Activated naive CD8-positive, alpha-beta T cell treated with anti-CD3 and anti-CD28 coated beads, Interleukin-2, amount 10 ng/mL, durations not matched to agents 7 days and 5 days (primary cell): ENCODE data around the gene PHF20. TPM values are rescaled to one million over a fixed set of nuclear protein-coding genes. Genes with fewer than 3 reads are reported as not detected.
A peak's percentile ranks its signal among the peaks of the same experiment; 100 is the strongest.
"Not testable (repeated sequence)": the region's sequence is repeated elsewhere in the genome, so short reads cannot be mapped to it uniquely, and the experiment has no call there.

Source experiments
- ATAC-seq: fragments of 150-1000 bp; cut with Tn5 transposase; one replicate; pipeline ENCODE4 v1.10.0; 2021; ENCODE audit warnings: low read depth, moderate library complexity
- POLR2A ChIA-PET: fragments of 350-600 bp; sonication (Branson Sonifier 250); formaldehyde crosslinking; loops from one replicate; lab custom pipeline; 2021; ENCODE audit warnings: antibody characterized with exemption; lab: Charles Lee
- DNase-seq: peaks from one replicate; pipeline ENCODE4 v3.0.0; 2021
- H3K27ac Mint-ChIP-seq: one replicate; pipeline ENCODE4 v1.8.0; 2022; ENCODE audit warnings: mild to moderate bottlenecking, mixed read lengths
- H3K27me3 Mint-ChIP-seq: one replicate; pipeline ENCODE4 v1.8.0; 2022; ENCODE audit warnings: mild to moderate bottlenecking, moderate library complexity, mixed read lengths
- H3K36me3 Mint-ChIP-seq: one replicate; pipeline ENCODE4 v1.8.0; 2021; ENCODE audit warnings: mild to moderate bottlenecking, mixed read lengths
- H3K4me1 Mint-ChIP-seq: one replicate; pipeline ENCODE4 v1.8.0; 2021; ENCODE audit warnings: mixed read lengths
- H3K4me3 Mint-ChIP-seq: one replicate; pipeline ENCODE4 v1.8.0; 2022; ENCODE audit warnings: mild to moderate bottlenecking, moderate library complexity, mixed read lengths
- H3K9me3 Mint-ChIP-seq: one replicate; pipeline ENCODE4 v1.8.0; 2021; ENCODE audit warnings: mixed read lengths
- total RNA-seq, 2 experiments: library from RNA; stranded (reverse); gene quantifications; one replicate each; pipeline ENCODE4 v1.2.3, GENCODE V29; 2021

Gene PHF20
- total RNA-seq, 2 experiments from 2014 or later, result 61.9 to 69.4 TPM

GRCh38 chr20:35771367-35771688, 487 bp upstream of the PHF20 start:
- Mint-ChIP-seq H3K4me3 (peak overlapping the region; percentile 74), H3K4me1 (peaks cover 50% of the 10 kb centered on the region), H3K9me3 (peaks cover 3% of the 10 kb centered on the region), H3K36me3 (peaks cover 18% of the 10 kb centered on the region), H3K27ac (peak overlapping the region; percentile 95), H3K27me3 (no peaks in the 10 kb centered on the region)
- DNase-seq, result no peak
- POLR2A ChIA-PET, result interaction anchor here (0.6 to 11.9 kb wide), 7 partner anchors 24 to 941 kb away, joined by 3 to 437 read pairs (median 3); partner anchors contain the start of genes RBM39 and SCAND1
- ATAC-seq, result no peak

GRCh38 chr20:35772563-35773058, 796 bp downstream of the PHF20 start:
- H3K4me1 Mint-ChIP-seq, result peaks cover 60% of the 10 kb centered on the region
- peaks cover 3% of the 10 kb centered on the region for H3K9me3 Mint-ChIP-seq
- peaks cover 27% of the 10 kb centered on the region for H3K36me3 Mint-ChIP-seq
- DNase-seq (no peak), ATAC-seq (no peak)
- peak overlapping the region; percentile 90 for H3K4me3 Mint-ChIP-seq
- POLR2A ChIA-PET, result interaction anchor here (0.6 to 11.9 kb wide), 7 partner anchors 10 to 181 kb away, joined by 3 to 437 read pairs (median 3); partner anchors contain the start of genes RBM39 and SCAND1
- H3K27ac Mint-ChIP-seq, result peak overlapping the region; percentile 88
- no peaks in the 10 kb centered on the region for H3K27me3 Mint-ChIP-seq

- peak overlapping the region; percentile 88 for H3K27ac Mint-ChIP-seq
- peaks cover 54% of the 10 kb centered on the region for H3K4me1 Mint-ChIP-seq
- ATAC-seq, result no peak
- no peaks in the 10 kb centered on the region for H3K27me3 Mint-ChIP-seq
- DNase-seq, result peak; percentile 37
- H3K9me3 Mint-ChIP-seq, result peaks cover 3% of the 10 kb centered on the region
- peak overlapping the region; percentile 90 for H3K4me3 Mint-ChIP-seq
- H3K36me3 Mint-ChIP-seq, result peaks cover 25% of the 10 kb centered on the region
- POLR2A ChIA-PET, result interaction anchor here (11.9 kb wide), 1 partner anchor 32 kb away, joined by 437 read pairs; the partner anchor contains the start of gene RBM39
These were observed 1.4 kb downstream of the PHF20 start for GRCh38 chr20:35773154-35773751.

GRCh38 chr20:35774391-35774790, 2.6 kb downstream of the PHF20 start:
- peaks cover 45% of the 10 kb centered on the region for H3K4me1 Mint-ChIP-seq
- H3K27ac Mint-ChIP-seq, result peak overlapping the region; percentile 6

DNA sequence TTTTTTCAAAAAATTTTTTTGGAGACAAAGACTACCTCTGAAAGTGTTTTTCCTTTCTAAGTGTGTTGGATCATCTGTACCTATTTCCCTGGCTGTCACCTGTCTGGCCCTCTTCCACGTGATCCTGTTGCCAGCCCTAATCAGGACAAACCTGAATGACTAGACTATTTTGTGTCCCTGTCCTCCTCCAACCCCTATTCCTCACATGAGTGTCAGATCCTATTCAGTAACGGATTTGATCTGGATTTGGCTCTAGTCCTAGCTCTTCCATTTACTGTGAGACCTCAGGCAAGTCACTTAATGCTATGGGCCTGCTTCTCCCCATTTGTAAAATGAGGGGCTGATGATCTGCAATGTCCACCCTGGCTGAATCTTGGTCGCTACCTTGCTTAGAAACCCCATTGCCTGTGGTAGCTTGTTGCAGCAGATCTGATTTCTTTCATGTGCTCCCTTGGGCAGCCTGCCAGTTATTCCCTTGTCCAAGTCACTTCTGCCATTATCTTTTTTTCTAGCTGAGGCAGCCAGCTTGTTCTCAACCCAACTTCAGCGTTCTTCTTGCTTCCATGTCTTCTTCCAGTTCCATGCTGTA, 4.8 kb downstream of the PHF20 start:
- Mint-ChIP-seq H3K36me3 (peaks cover 35% of the 10 kb centered on the region), H3K9me3 (peaks cover 1% of the 10 kb centered on the region), H3K27ac (peak overlapping the region; percentile 70), H3K27me3 (no peaks in the 10 kb centered on the region), H3K4me3 (no peak overlapping the region), H3K4me1 (peaks cover 40% of the 10 kb centered on the region)
- POLR2A ChIA-PET, result interaction anchor here (2.9 kb wide), 1 partner anchor 34 kb away, joined by 14 read pairs; the partner anchor contains the start of gene RBM39
- DNase-seq (no peak), ATAC-seq (no peak)

More at GRCh38 chr20:35774391-35774790, 2.6 kb downstream of the PHF20 start:
- peaks cover 3% of the 10 kb centered on the region for H3K9me3 Mint-ChIP-seq
- ATAC-seq, result no peak
- peak overlapping the region; percentile 90 for H3K4me3 Mint-ChIP-seq
- POLR2A ChIA-PET, result interaction anchor here (0.6 to 2.9 kb wide), 2 partner anchors 32 to 49 kb away, joined by 3 to 14 read pairs; partner anchors contain the start of gene RBM39
- peaks cover 31% of the 10 kb centered on the region for H3K36me3 Mint-ChIP-seq
- DNase-seq, result no peak
- no peaks in the 10 kb centered on the region for H3K27me3 Mint-ChIP-seq

GRCh38 chr20:35783811-35784210, 12.0 kb downstream of the PHF20 start:
- H3K9me3 Mint-ChIP-seq, ATAC-seq, H3K27me3 Mint-ChIP-seq, POLR2A ChIA-PET, H3K4me1 Mint-ChIP-seq, DNase-seq, H3K4me3 Mint-ChIP-seq, H3K27ac Mint-ChIP-seq: not testable (repeated sequence)
- H3K36me3 Mint-ChIP-seq, result peaks cover 16% of the 10 kb centered on the region

- POLR2A ChIA-PET, H3K4me1 Mint-ChIP-seq, ATAC-seq, H3K27me3 Mint-ChIP-seq, H3K4me3 Mint-ChIP-seq, H3K27ac Mint-ChIP-seq, DNase-seq, H3K9me3 Mint-ChIP-seq, H3K36me3 Mint-ChIP-seq: not testable (repeated sequence)
These were observed 13.7 kb downstream of the PHF20 start for GRCh38 chr20:35785541-35785940.

GRCh38 chr20:35788796-35789195, 17.0 kb downstream of the PHF20 start:
- DNase-seq (no peak), ATAC-seq (no peak)
- peaks cover 4% of the 10 kb centered on the region for H3K4me1 Mint-ChIP-seq
- no peaks in the 10 kb centered on the region for H3K9me3 Mint-ChIP-seq
- H3K4me3 Mint-ChIP-seq, result no peak overlapping the region
- POLR2A ChIA-PET, result no interaction called here
- H3K27me3 Mint-ChIP-seq, result no peaks in the 10 kb centered on the region
- peaks cover 10% of the 10 kb centered on the region for H3K36me3 Mint-ChIP-seq
- H3K27ac Mint-ChIP-seq, result no peak overlapping the region

GRCh38 chr20:35791097-35791496, 19.3 kb downstream of the PHF20 start:
- Mint-ChIP-seq H3K9me3 (no peaks in the 10 kb centered on the region), H3K27ac (no peak overlapping the region), H3K4me1 (peaks cover 4% of the 10 kb centered on the region), H3K36me3 (peaks cover 15% of the 10 kb centered on the region), H3K27me3 (no peaks in the 10 kb centered on the region), H3K4me3 (no peak overlapping the region)
- ATAC-seq (no peak), DNase-seq (no peak)
- POLR2A ChIA-PET, result no interaction called here

GRCh38 chr20:35791821-35792220, 20.0 kb downstream of the PHF20 start:
- Mint-ChIP-seq H3K36me3 (peaks cover 14% of the 10 kb centered on the region), H3K27ac (peak overlapping the region; percentile 50), H3K9me3 (no peaks in the 10 kb centered on the region), H3K27me3 (no peaks in the 10 kb centered on the region), H3K4me1 (peaks cover 11% of the 10 kb centered on the region), H3K4me3 (no peak overlapping the region)
- POLR2A ChIA-PET, result no interaction called here
- no peak for ATAC-seq
- no peak for DNase-seq

DNA sequence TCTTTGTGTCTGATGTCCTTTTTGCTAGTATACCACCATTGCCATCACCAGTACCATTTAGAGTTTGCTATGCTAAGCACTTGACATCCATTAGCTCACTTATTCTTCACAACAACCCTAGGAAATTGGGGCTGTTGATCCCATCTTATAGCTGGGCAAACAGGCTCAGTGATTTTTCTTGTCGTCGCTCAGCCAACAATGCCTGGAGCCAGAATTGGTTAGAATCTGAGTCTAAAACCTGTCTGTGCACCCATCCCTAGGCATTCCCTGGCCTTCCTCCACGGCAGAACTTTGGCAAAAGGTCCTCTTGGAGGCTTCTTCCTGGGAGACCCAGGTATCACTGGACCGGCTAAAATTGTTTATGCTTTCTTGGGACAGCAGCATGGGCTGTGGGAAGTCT, 20.9 kb downstream of the PHF20 start:
- POLR2A ChIA-PET, result interaction anchor here (0.7 kb wide), 1 partner anchor 11 kb away, joined by 3 read pairs; no protein-coding TSS in a partner anchor
- DNase-seq, result no peak
- Mint-ChIP-seq H3K27ac (no peak overlapping the region), H3K4me3 (no peak overlapping the region), H3K4me1 (peaks cover 11% of the 10 kb centered on the region), H3K36me3 (peaks cover 14% of the 10 kb centered on the region), H3K27me3 (no peaks in the 10 kb centered on the region), H3K9me3 (no peaks in the 10 kb centered on the region)
- ATAC-seq, result no peak

GRCh38 chr20:35796571-35796970, 24.8 kb downstream of the PHF20 start:
- Mint-ChIP-seq H3K27ac (peak overlapping the region; percentile 64), H3K4me1 (peaks cover 15% of the 10 kb centered on the region), H3K27me3 (no peaks in the 10 kb centered on the region), H3K9me3 (no peaks in the 10 kb centered on the region), H3K36me3 (peaks cover 24% of the 10 kb centered on the region), H3K4me3 (peak overlapping the region; percentile 13)
- ATAC-seq, result peak; percentile 47
- no peak for DNase-seq
- POLR2A ChIA-PET, result interaction anchor here (0.7 to 2.3 kb wide), 2 partner anchors 19 to 54 kb away, joined by 3 to 11 read pairs; partner anchors contain the start of gene RBM39

- Mint-ChIP-seq H3K9me3 (no peaks in the 10 kb centered on the region), H3K36me3 (peaks cover 21% of the 10 kb centered on the region), H3K27ac (no peak overlapping the region), H3K27me3 (no peaks in the 10 kb centered on the region), H3K4me1 (peaks cover 15% of the 10 kb centered on the region), H3K4me3 (no peak overlapping the region)
- POLR2A ChIA-PET, result no interaction called here
- ATAC-seq (no peak), DNase-seq (no peak)
These were observed 30.1 kb downstream of the PHF20 start for GRCh38 chr20:35801865-35802264.
